NCI-H2227 (cell line): Measurements from ENCODE around the gene ANO4.
"Not testable (repeated sequence)": the region's sequence is repeated elsewhere in the genome, so short reads cannot be mapped to it uniquely, and the experiment has no call there.

Experiments used
- DNase-seq: peaks from one replicate; lab custom pipeline; 2025; ENCODE audit not compliant: unreplicated experiment; lab: John Stamatoyannopoulos, UW

Gene ANO4

DNA sequence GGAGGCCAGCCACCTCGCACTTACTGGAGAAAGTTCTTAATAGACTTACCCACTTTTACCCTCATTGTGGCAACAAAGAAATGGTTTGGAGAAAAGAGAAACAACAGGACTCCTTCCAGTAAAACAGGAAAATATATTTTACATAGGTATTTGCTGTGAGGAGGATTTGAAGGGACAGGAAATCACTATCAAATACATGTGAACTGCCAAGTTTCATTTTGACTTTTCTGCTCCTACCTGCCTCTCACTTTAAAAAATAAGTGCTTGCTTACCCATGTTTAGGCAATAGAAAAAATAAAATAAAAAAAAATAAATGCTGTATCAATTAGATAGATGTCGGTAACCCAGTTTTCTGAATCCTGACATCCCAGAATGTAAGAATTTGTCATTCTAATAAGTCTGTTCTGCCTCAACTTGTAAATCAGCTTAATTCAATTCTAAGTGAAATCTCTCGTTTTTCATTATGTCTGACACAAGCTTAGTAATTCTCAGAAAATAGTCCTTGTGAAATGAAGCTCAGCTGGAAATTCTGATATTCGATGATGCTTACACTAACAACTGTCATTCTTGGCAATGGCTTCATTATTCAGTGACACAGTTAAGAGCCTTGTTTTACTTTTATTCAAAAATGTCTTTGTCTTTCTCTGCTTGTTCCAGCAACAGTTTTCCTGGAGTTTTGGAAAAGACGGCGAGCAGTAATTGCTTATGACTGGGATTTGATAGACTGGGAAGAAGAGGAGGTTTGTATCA, 284.1 kb downstream of the ANO4 start:
- no peak for DNase-seq

- no peak for DNase-seq
These were observed 288.1 kb downstream of the ANO4 start for GRCh38 chr12:101082706-101083105.

- peak; percentile 31 for DNase-seq
These were observed 292.0 kb downstream of the ANO4 start for GRCh38 chr12:101086490-101087135.

DNA sequence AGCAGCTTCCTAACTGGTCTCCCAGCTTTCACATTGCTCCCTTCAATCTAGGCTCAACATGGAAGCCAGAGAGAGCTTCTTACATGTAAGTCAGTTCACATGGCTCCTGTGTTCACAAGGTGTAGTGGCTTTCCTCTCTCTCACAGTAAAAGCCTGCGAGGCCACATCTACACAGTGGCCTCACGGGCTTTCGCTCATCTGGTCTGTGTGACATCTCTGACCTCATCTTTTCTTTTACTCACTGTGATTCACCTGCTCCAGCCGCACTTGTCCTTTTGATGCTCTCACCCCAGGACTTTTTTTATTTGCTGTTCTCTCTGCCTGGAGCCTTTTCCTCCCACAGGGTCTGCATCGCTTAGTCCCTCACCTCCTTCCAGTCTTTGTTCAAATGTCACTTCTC, 293.3 kb downstream of the ANO4 start:
- no peak for DNase-seq

GRCh38 chr12:101089271-101089670, 294.7 kb downstream of the ANO4 start:
- DNase-seq = no peak

DNA sequence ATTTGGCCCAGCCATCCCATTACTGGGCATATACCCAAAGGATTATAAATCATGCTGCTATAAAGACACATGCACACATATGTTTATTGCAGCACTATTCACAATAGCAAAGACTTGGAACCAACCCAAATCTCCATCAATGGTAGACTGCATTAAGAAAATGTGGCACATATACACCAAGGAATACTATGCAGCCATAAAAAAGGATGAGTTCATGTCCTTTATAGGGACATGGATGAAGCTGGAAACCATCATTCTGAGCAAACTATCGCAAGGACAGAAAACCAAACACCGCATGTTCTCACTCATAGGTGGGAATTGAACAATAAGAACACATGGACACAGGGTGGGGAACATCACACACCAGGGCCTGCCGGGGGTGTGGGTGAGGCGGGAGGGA, 295.6 kb downstream of the ANO4 start:
- DNase-seq = not testable (repeated sequence)

DNA sequence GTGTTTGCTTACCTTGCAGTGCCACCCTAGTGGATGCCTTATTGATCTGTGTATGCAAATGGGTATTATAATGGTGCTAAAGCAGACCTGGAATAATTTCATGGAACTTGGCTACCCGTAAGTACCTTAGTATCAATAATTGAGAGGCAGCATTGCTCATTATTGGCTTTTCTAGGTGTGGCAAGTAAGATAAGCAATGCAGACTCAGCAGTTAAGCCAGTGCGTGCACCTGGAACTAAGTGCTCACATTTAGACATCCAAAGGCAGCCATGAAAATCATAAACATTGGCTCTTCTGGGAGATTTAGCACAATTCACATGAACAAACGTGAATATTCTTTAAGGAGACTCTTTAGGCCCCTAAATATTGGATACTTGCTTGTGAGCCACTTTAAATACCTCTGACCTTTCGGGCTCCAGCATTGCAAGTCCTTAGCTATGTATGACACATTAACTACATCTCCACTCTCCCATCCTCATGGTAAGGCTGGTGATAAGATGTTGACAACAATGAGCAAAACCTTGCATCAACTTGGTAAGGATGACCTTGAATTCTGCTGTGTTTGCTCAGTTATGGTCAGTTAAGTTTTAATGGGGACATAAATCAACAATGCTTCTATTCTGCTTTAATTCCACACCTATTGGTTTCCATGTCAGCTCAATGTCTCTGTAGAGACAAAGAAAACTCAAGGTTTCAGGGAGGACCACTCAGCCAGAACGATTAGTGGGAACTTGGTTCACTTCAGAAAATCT, 303.4 kb downstream of the ANO4 start:
- DNase-seq = no peak

- no peak for DNase-seq
These were observed 312.6 kb downstream of the ANO4 start for GRCh38 chr12:101107032-101107763.

DNA sequence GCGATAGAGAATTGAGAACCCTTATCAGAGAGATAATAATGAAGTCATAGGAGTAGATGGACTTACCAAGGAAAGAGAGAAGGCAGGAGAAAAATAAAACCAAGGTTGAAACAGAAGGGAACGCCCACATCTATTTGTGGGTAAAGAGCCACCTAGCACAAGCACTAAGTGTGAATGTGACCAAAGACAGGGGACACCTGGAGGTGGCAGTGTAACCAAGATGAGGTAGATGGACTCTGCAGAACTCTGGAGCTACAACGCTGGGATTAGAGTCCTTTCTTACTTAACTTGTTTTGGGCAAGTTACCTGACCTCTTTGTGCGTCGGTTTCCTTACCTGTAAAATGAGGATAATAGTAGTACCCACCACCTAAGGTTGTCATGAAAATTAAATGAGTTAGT, 313.6 kb downstream of the ANO4 start:
- DNase-seq = no peak

DNA sequence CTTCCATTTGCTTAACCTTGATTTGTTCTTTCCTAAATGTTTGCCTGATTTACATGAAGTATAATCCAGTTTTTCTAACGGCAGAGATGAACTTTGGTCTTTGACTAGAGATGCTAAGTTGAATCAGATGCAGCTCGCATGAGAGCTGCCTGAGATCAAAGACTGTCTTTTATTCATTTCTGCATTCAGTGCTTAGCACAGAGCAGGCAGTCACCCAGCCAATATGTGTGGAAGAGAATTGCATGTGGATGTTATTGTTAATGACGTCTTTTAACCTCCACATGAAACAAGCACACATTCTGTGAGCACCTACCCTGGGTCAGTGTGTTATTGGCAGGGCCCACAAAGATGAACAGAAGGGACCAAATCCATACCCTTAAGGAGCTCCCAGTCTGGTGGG, 316.3 kb downstream of the ANO4 start:
- DNase-seq = no peak

GRCh38 chr12:101111441-101111840, 316.9 kb downstream of the ANO4 start:
- DNase-seq = no peak

GRCh38 chr12:101115326-101115725, 320.8 kb downstream of the ANO4 start:
- DNase-seq = no peak

DNA sequence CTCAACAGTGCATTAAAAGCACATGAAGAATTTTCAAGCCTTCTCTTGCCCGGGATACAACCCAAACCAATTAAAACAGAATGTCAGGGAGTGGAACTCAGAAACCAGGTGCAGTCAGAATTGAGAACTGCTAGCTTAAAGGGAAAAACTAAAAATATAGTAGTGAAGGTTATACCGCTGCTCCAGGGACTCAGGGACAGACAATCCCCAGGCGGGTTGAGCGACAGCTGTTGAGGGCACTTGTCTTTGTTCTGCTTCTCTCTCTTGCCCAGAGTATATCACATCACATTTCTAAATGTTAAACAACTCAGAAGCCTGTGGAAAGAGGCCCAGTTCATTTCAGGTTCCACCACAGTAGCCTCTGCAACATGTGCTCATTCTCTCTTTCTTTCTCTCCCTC, 322.3 kb downstream of the ANO4 start:
- DNase-seq = no peak

- no peak for DNase-seq
These were observed 323.3 kb downstream of the ANO4 start for GRCh38 chr12:101117842-101118241.

- DNase-seq = no peak
These were observed 333.1 kb downstream of the ANO4 start for GRCh38 chr12:101127521-101128219.

DNA sequence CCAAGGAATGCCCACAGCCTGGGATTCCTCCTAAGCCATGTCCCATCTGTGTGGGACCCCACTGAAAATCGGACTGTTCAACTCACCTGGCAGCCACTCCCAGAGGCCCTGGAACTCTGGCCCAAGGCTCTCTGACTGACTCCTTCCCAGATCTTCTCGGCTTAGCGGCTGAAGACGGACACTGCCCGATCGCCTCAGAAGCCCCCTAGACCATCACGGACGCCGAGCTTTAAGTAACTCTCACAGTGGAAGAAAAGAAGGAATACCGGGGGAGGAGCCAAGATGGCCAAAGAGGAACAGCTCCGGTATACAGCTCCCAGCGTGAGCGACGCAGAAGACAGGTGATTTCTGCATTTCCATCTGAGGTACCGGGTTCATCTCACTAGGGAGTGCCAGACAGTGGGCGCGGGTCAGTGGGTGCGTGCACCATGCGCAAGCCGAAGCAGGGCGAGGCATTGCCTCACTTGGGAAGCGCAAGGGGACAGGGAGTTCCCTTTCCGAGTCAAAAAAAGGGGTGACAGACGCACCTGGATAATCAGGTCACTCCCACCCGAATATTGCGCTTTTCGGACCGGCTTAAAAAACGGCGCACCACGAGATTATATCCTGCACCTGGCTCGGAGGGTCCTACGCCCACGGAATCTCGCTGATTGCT, 351.3 kb downstream of the ANO4 start:
- not testable (repeated sequence) for DNase-seq

DNA sequence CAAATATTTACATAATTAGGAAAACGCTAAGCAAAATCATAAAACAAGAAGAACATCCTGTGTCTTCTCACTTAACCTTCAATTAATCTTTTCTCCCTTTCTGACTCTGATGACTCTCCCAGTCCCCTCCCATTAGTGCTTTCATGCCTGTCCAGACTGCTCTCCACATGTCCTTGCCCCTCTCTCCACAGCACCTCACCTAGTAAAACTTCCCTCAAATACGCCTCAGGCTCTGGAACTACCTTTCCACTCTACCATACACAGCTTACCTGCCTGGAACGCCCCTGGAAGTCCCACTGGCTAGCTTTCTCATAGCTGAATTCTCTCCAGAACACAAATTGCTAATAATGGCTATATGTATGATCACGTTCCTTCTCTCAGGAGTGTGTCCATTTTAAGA, 370.7 kb downstream of the ANO4 start:
- DNase-seq = no peak

DNA sequence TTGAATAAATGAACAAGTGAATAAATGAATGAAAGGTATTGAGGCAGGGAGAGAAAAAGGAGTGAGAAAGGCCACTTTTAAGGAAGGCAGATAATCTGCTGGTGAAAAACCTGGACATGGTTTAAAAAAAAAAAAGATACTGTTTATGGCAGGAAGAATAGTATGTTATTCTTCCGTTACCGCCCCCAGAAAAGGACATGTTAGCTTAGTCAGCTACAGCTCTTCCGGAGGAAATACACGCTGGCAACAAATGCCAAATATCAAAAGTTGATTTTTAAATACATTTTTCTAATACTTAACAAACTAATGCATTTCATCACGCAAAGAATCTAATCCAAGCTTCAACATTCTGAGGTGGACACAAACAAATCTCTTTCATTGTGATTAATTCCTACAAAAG, 372.3 kb downstream of the ANO4 start:
- DNase-seq = no peak

DNA sequence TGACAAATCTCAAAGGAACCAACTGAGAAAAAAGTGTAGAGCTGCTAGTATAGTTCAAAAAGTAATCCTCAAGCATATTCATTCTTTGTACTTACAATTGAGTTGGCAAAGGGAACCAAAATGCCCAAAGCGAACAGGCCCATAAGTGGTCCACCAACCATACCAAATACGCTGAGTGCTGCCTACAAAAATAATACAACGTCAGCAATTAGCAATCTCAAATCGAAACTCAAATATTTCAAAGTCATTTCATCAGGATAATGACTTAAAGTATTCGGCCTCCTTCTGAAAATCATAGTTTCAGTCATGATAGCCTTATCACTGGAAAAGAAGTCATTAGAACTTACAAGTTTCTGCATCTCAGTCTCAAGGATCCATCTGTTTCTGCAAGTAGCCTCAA, 373.4 kb downstream of the ANO4 start:
- DNase-seq = no peak

- DNase-seq = no peak
These were observed 377.7 kb downstream of the ANO4 start for GRCh38 chr12:101172316-101172715.
